IMR-90 (cell line): ENCODE measurements around the gene ECSIT. TPM values are rescaled to one million over a fixed set of nuclear protein-coding genes. Genes with fewer than 3 reads are reported as not detected.

ENCODE experiments used
- ATAC-seq: fragments of 200-7000 bp; cut with Tn5 transposase; 2 replicates; pipeline ENCODE4 v1.9.1; 2020; ENCODE audit warnings: low read depth, mild to moderate bottlenecking, moderate library complexity
- BruUV-seq: library from RNA; stranded (reverse); fragments of 400-500 nt; replicated peaks from 2 replicates; lab custom pipeline; 2021; lab: Mats Ljungman, UMichigan
- CTCF ChIA-PET: fragments of 300-600 bp; formaldehyde crosslinking; extraction: SDS; loops from one replicate; lab custom pipeline; 2021; ENCODE audit warnings: antibody characterized with exemption; lab: Yijun Ruan, JAX
- POLR2A ChIA-PET: fragments of 300-600 bp; sonication (Branson Sonifier 250); formaldehyde crosslinking; loops from one replicate; lab custom pipeline; 2022; ENCODE audit warnings: antibody characterized with exemption; ENCODE audit not compliant: unreplicated experiment; lab: Charles Lee
- DNase-seq: peaks from one replicate; pipeline ENCODE4 v3.0.0; 2013
- H2AFZ ChIP-seq: replicated peaks from 2 replicates; pipeline ENCODE3; 2013; ENCODE audit warnings: low read length, mild to moderate bottlenecking; ENCODE audit not compliant: poor library complexity
- H2AK5ac ChIP-seq: 2 replicates; pipeline ENCODE4 v1.6.1; 2013; ENCODE audit warnings: low read depth, low read length, inconsistent platforms
- H2AK9ac ChIP-seq: replicated peaks from 2 replicates; pipeline ENCODE3; 2013; ENCODE audit warnings: mild to moderate bottlenecking, low read depth, low read length, moderate library complexity; ENCODE audit not compliant: poor library complexity
- H2BK120ac ChIP-seq: 2 replicates; pipeline ENCODE4 v1.6.1; 2013; ENCODE audit warnings: low read depth, low read length, inconsistent platforms
- H2BK15ac ChIP-seq: 3 replicates; pipeline ENCODE4 v1.6.1; 2013; ENCODE audit warnings: low read depth, low read length, inconsistent platforms
- H2BK20ac ChIP-seq: 2 replicates; pipeline ENCODE4 v1.6.1; 2013; ENCODE audit warnings: low read depth, mild to moderate bottlenecking, inconsistent platforms, low read length, moderate library complexity
- H2BK5ac ChIP-seq: 2 replicates; pipeline ENCODE4 v1.6.1; 2013; ENCODE audit warnings: mild to moderate bottlenecking, low read depth, low read length, inconsistent platforms; ENCODE audit not compliant: poor library complexity, severe bottlenecking
- H3K14ac ChIP-seq: replicated peaks from 2 replicates; pipeline ENCODE4 v1.6.1; 2013; ENCODE audit warnings: low read depth, low read length, inconsistent platforms
- H3K18ac ChIP-seq: 2 replicates; pipeline ENCODE4 v1.6.1; 2013; ENCODE audit warnings: low read depth, low read length, control low read depth
- H3K23ac ChIP-seq: 2 replicates; pipeline ENCODE4 v1.6.1; 2013; ENCODE audit warnings: low read depth, low read length, inconsistent platforms
- H3K27ac ChIP-seq: 2 replicates; pipeline ENCODE4 v1.5.1; 2013; ENCODE audit warnings: mild to moderate bottlenecking, control low read depth, low read length; ENCODE audit not compliant: insufficient read depth
- H3K27me3 ChIP-seq: 2 replicates; pipeline ENCODE4 v1.6.1; 2013; ENCODE audit warnings: low read length; ENCODE audit not compliant: control insufficient read depth, insufficient read depth
- H3K36me3 ChIP-seq: 2 replicates; pipeline ENCODE4 v1.6.1; 2013; ENCODE audit warnings: low read length, mixed read lengths; ENCODE audit not compliant: control insufficient read depth, insufficient read depth
- H3K4ac ChIP-seq: 2 replicates; pipeline ENCODE4 v1.6.1; 2013; ENCODE audit warnings: low read depth, low read length, inconsistent platforms
- H3K4me1 ChIP-seq: 2 replicates; pipeline ENCODE4 v1.6.1; 2013; ENCODE audit warnings: low read length, mixed read lengths; ENCODE audit not compliant: control insufficient read depth, insufficient read depth
- H3K4me2 ChIP-seq: 2 replicates; pipeline ENCODE4 v1.6.1; 2013; ENCODE audit warnings: low read depth, mild to moderate bottlenecking, control low read depth, low read length, moderate library complexity
- H3K4me3 ChIP-seq: 2 replicates; pipeline ENCODE4 v1.5.1; 2013; ENCODE audit warnings: low read depth, mild to moderate bottlenecking, control low read depth, low read length, moderate library complexity; ENCODE audit not compliant: insufficient read depth
- H3K56ac ChIP-seq: 2 replicates; pipeline ENCODE4 v1.6.1; 2013; ENCODE audit warnings: low read length, inconsistent platforms; ENCODE audit not compliant: insufficient read depth; ENCODE audit errors: extremely low read depth
- H3K79me1 ChIP-seq, 2 experiments: 2 replicates each; pipeline ENCODE4 v1.6.1; 2013; ENCODE audit warnings: low read length in 2 of 2, inconsistent platforms in 1 of 2, low read depth in 1 of 2
- H3K9ac ChIP-seq: 2 replicates; pipeline ENCODE4 v1.6.1; 2013; ENCODE audit warnings: low read depth, low read length, control low read depth
- H3K9me1 ChIP-seq: 2 replicates; pipeline ENCODE4 v1.6.1; 2013; ENCODE audit warnings: low read length, inconsistent platforms; ENCODE audit not compliant: insufficient read depth
- H3K9me3 ChIP-seq: 2 replicates; pipeline ENCODE4 v1.6.1; 2013; ENCODE audit warnings: low read length; ENCODE audit not compliant: control insufficient read depth, insufficient read depth
- H4K20me1 ChIP-seq: 2 replicates; pipeline ENCODE4 v1.6.1; 2013; ENCODE audit warnings: low read length, inconsistent platforms; ENCODE audit not compliant: insufficient read depth
- H4K5ac ChIP-seq: 2 replicates; pipeline ENCODE4 v1.6.1; 2013; ENCODE audit warnings: mild to moderate bottlenecking, low read depth, low read length, control low read depth
- H4K8ac ChIP-seq, 2 experiments: 2 replicates each; pipeline ENCODE4 v1.6.1; 2013; ENCODE audit warnings: low read depth in 2 of 2, low read length in 2 of 2, control low read depth in 1 of 2, inconsistent platforms in 1 of 2
- H4K91ac ChIP-seq: 2 replicates; pipeline ENCODE4 v1.6.1; 2013; ENCODE audit warnings: low read depth, low read length, inconsistent platforms; ENCODE audit not compliant: insufficient read depth
- BHLHE40 ChIP-seq: fragments of 150-350 bp; IDR thresholded peaks from 2 replicates; pipeline ENCODE4 v1.6.1; 2016; ENCODE audit warnings: mild to moderate bottlenecking, low read depth, low read length
- CEBPB ChIP-seq: IDR thresholded peaks from 2 replicates; pipeline ENCODE4 v1.6.1; 2012; ENCODE audit warnings: low read depth, low read length, improper control_type of control experiment
- CHD1 ChIP-seq: IDR thresholded peaks from 2 replicates; pipeline ENCODE4 v1.6.1; 2012; ENCODE audit warnings: low read depth, low read length, improper control_type of control experiment
- CTCF ChIP-seq: conservative IDR thresholded peaks from 2 replicates; pipeline ENCODE4 v1.5.1; 2012; ENCODE audit warnings: mild to moderate bottlenecking, low read depth, low read length, improper control_type of control experiment
- ELK1 ChIP-seq: fragments of 150-350 bp; IDR thresholded peaks from 2 replicates; pipeline ENCODE4 v1.6.1; 2016; ENCODE audit warnings: low read depth, mild to moderate bottlenecking, low read length, moderate library complexity, borderline replicate concordance
- FOS ChIP-seq: fragments of 150-350 bp; IDR thresholded peaks from 2 replicates; pipeline ENCODE4 v1.6.1; 2016; ENCODE audit warnings: low read depth, low read length
- MAZ ChIP-seq: IDR thresholded peaks from 2 replicates; pipeline ENCODE4 v1.6.1; 2012; ENCODE audit warnings: low read depth, mild to moderate bottlenecking, low read length, improper control_type of control experiment, moderate library complexity, borderline replicate concordance
- MXI1 ChIP-seq: IDR thresholded peaks from 2 replicates; pipeline ENCODE4 v1.6.1; 2012; ENCODE audit warnings: low read depth, mild to moderate bottlenecking, low read length, moderate library complexity, borderline replicate concordance
- NFE2L2 ChIP-seq: fragments of 150-350 bp; IDR thresholded peaks from 2 replicates; pipeline ENCODE4 v1.6.1; 2016; ENCODE audit warnings: low read depth, mild to moderate bottlenecking, low read length
- POLR2A ChIP-seq: IDR thresholded peaks from 2 replicates; pipeline ENCODE4 v1.6.1; 2012; ENCODE audit warnings: mild to moderate bottlenecking, low read depth, low read length
- RAD21 ChIP-seq: IDR thresholded peaks from 2 replicates; pipeline ENCODE4 v1.6.1; 2012; ENCODE audit warnings: low read length, improper control_type of control experiment
- RFX5 ChIP-seq: IDR thresholded peaks from 2 replicates; pipeline ENCODE4 v1.8.0; 2012; ENCODE audit warnings: low read depth, mild to moderate bottlenecking, low read length, moderate library complexity
- SMC3 ChIP-seq: fragments of 150-350 bp; IDR thresholded peaks from 2 replicates; pipeline ENCODE4 v1.6.1; 2016; ENCODE audit warnings: low read depth, mild to moderate bottlenecking, antibody characterized with exemption, low read length, moderate library complexity
- USF2 ChIP-seq: fragments of 150-350 bp; IDR thresholded peaks from 2 replicates; pipeline ENCODE4 v1.6.1; 2017; ENCODE audit warnings: mild to moderate bottlenecking, antibody characterized with exemption, low read length, low read depth
- WGBS, 2 experiments: methylation state at CpG; one replicate each; pipeline versions ENCODE4 v1.1.5 to v1.1.7; 2013; ENCODE audit warnings: missing lambda C conversion rate in 2 of 2; ENCODE audit not compliant: insufficient read length in 1 of 2; ENCODE audit errors: extremely low coverage in 2 of 2; 5-methylcytosine and 5-hydroxymethylcytosine counted together
- dilution Hi-C: fragments of 300-500 bp; cut with HindIII; formaldehyde crosslinking; loops from one replicate; pipeline ENCODE4 v1.14.3; 2018; ENCODE audit warnings: low sequenced_read_pairs; ENCODE audit not compliant: unreplicated experiment
- in situ Hi-C: fragments of 300-500 bp; cut with MboI; formaldehyde crosslinking; loops from 3 replicates; pipeline ENCODE4 v1.14.3; 2019; ENCODE audit warnings: low sequenced_read_pairs, inconsistent platforms, mixed read lengths
- intact Hi-C: fragments of 100-400 bp; cut with micrococcal nuclease; formaldehyde crosslinking; loops from 2 replicates; pipeline ENCODE4 v1.10.0; 2022
- polyA plus RNA-seq, 3 experiments: library from polyadenylated mRNA; depleted of rRNA; stranded (reverse); fragments of >200 nt; gene quantifications; 2 replicates each; pipeline ENCODE4 v1.2.3, GENCODE V29; 2012; ENCODE audit warnings: low replicate concordance in 1 of 3
- total RNA-seq: library from RNA; depleted of rRNA; stranded (reverse); fragments of >200 nt; gene quantifications from 2 replicates; pipeline ENCODE4 v1.2.3, GENCODE V29; 2012

The ECSIT gene
- total and polyA plus RNA-seq, 2 of the 4 experiments (the other 2 are of a cell fraction) = 30.5 to 42.3 TPM

GRCh38 chr19:11554160-11554559 lies 25.2 kb upstream of the ECSIT start:
- H2BK15ac ChIP-seq = no peak overlapping the region
- whole genome bisulfite sequencing, 2 experiments = 100% methylated on average over 2 of the region's 12 CpGs; no CpG with 5 or more reads in 1 of the 2 experiments
- peaks cover 44% of the 10 kb centered on the region for H3K36me3 ChIP-seq
- no peak overlapping the region for H3K56ac ChIP-seq
- H3K4me2 ChIP-seq = no peak overlapping the region
- ATAC-seq (no peak), DNase-seq (no peak)
- intact Hi-C loops = no loop called here
- H3K18ac ChIP-seq = no peak overlapping the region
- peaks cover 11 to 47% of the 10 kb centered on the region in 2 experiments for H3K79me1 ChIP-seq
- no peak overlapping the region for H2AK5ac ChIP-seq
- no peak overlapping the region for H3K14ac ChIP-seq
- in situ Hi-C loops = no loop called here
- H4K20me1 ChIP-seq = peaks cover 44% of the 10 kb centered on the region
- no peak overlapping the region for H3K4me3 ChIP-seq
- no peak overlapping the region for H4K8ac ChIP-seq
- no peak overlapping the region for H2BK5ac ChIP-seq
- H3K9me3 ChIP-seq = no peaks in the 10 kb centered on the region
- H3K23ac ChIP-seq = no peak overlapping the region
- no peak overlapping the region for H3K4ac ChIP-seq
- H2AK9ac ChIP-seq = peak overlapping the region; percentile 16
- no TSS peak for BruUV-seq
- H2AFZ ChIP-seq = no peak overlapping the region
- CTCF ChIA-PET = no interaction called here
- no peak overlapping the region for H2BK20ac ChIP-seq
- no peaks in the 10 kb centered on the region for H3K27me3 ChIP-seq
- no peak overlapping the region for H3K9ac ChIP-seq
- dilution Hi-C loops = no loop called here
- no peak overlapping the region for H3K27ac ChIP-seq
- no peak overlapping the region for H4K5ac ChIP-seq
- no peak overlapping the region for H2BK120ac ChIP-seq
- TF ChIP-seq CHD1 (no peak), POLR2A (no peak), MXI1 (no peak), SMC3 (no peak), ELK1 (no peak), USF2 (no peak), FOS (no peak), RFX5 (no peak), CEBPB (no peak), NFE2L2 (no peak), CTCF (no peak), MAZ (no peak), BHLHE40 (no peak), RAD21 (no peak)
- H4K91ac ChIP-seq = no peak overlapping the region
- H3K9me1 ChIP-seq = peaks cover 8% of the 10 kb centered on the region; the same call in 1 of the 2 replicates
- H3K4me1 ChIP-seq = no peaks in the 10 kb centered on the region
- POLR2A ChIA-PET = no interaction called here
